Cardiac muscle cell (in vitro differentiated cells and primary cell): ENCODE data around the gene NEMP1. TPM values are rescaled to one million over a fixed set of nuclear protein-coding genes. Genes with fewer than 3 reads are reported as not detected.

Experiments used
- DNase-seq, 2 donors: peaks; one replicate each; pipeline versions ENCODE4 v3.0.0 to v3.0.0-alpha.2; 2010 to 2017; ENCODE audit warnings: low read depth in 1 of 2, low spot score in 1 of 2
- H3K27ac ChIP-seq: fragments of 200-600 bp; sonication (generic); 2 replicates; pipeline ENCODE4 v1.5.1; 2016
- H3K27me3 ChIP-seq: fragments of 200-600 bp; sonication (generic); 2 replicates; pipeline ENCODE4 v1.6.0; 2016; ENCODE audit warnings: control low read depth
- H3K36me3 ChIP-seq: fragments of 200-600 bp; sonication (generic); 2 replicates; pipeline ENCODE4 v1.5.1; 2016; ENCODE audit warnings: control low read depth
- H3K4me1 ChIP-seq: fragments of 200-600 bp; sonication (generic); 2 replicates; pipeline ENCODE4 v1.8.1; 2017; ENCODE audit warnings: low read depth, mild to moderate bottlenecking, mixed run types
- H3K4me3 ChIP-seq: fragments of 200-600 bp; sonication (generic); 2 replicates; pipeline ENCODE4 v1.5.1; 2016; ENCODE audit warnings: mild to moderate bottlenecking
- H3K9me3 ChIP-seq: fragments of 200-600 bp; sonication (generic); 2 replicates; pipeline ENCODE4 v1.5.1; 2017; ENCODE audit warnings: low read depth, mild to moderate bottlenecking, control low read depth
- polyA plus RNA-seq: library from polyadenylated mRNA; unstranded; fragments of >200 nt; fragmentation: Nextera tagmentation; extraction: Ambion mirVana; gene quantifications from 2 replicates; pipeline ENCODE4 v1.2.1, GENCODE V29; 2016
- total RNA-seq: library from RNA; depleted of rRNA; stranded (reverse); fragments of >200 nt; gene quantifications from 2 replicates; pipeline ENCODE4 v1.2.3, GENCODE V29; 2016
- TF ChIP-seq, protein P1 (sequence below): IDR thresholded peaks from 2 replicates; pipeline ENCODE4 v1.5.1; 2012; ENCODE audit warnings: low read depth, mild to moderate bottlenecking, low read length

Gene NEMP1
- total and polyA plus RNA-seq, 2 experiments from 2014 or later: 5.8 to 8.8 TPM

DNA sequence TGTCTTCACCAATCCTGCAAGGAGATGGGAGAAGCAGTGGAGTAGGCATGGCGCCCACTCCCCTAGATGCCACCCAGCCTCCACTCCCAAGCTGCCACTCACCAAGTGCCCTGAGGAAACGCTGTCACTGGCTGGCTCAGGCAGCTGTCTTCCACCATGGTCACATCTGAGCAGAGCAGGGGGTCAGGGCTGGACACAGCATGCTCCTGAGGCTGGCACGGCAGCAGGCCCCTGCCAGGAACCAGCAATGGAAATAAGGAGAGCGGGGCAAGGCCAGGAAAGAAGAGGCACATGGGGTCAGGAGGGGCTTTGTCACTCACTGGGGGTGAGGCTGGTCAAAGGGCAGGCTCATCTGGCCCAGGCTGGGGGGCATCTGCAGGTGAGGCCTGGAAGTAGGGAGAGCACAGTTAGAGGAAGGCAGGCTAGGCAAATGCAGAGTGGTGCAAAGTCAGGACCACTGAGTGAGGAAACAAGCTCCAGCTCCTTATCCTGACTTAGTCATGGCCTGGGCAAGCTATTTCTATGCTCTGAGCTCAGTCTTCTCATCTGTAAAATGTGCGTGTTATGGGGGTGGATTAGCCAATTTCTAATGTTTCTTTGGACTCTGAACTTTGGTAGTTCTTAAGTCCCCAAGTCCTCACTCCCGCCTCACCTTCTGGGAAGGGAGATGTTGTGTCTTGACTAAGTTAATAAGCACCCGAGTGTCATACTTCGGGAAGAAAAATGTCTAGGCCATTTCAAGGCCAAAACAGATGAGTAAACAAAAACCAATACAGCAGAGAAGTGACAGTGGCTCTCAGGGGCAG, 18.4 kb upstream of the NEMP1 start:
- peaks cover 7% of the 10 kb centered on the region for H3K4me1 ChIP-seq
- H3K36me3 ChIP-seq: peaks cover 9% of the 10 kb centered on the region
- no peak overlapping the region for H3K4me3 ChIP-seq
- no peaks in the 10 kb centered on the region for H3K9me3 ChIP-seq
- H3K27ac ChIP-seq: peak overlapping the region; percentile 16
- H3K27me3 ChIP-seq: no peaks in the 10 kb centered on the region
- no peak for DNase-seq
- TF ChIP-seq, protein P1, sequence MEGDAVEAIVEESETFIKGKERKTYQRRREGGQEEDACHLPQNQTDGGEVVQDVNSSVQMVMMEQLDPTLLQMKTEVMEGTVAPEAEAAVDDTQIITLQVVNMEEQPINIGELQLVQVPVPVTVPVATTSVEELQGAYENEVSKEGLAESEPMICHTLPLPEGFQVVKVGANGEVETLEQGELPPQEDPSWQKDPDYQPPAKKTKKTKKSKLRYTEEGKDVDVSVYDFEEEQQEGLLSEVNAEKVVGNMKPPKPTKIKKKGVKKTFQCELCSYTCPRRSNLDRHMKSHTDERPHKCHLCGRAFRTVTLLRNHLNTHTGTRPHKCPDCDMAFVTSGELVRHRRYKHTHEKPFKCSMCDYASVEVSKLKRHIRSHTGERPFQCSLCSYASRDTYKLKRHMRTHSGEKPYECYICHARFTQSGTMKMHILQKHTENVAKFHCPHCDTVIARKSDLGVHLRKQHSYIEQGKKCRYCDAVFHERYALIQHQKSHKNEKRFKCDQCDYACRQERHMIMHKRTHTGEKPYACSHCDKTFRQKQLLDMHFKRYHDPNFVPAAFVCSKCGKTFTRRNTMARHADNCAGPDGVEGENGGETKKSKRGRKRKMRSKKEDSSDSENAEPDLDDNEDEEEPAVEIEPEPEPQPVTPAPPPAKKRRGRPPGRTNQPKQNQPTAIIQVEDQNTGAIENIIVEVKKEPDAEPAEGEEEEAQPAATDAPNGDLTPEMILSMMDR: no peak

GRCh38 chr12:57096099-57096572, 17.5 kb upstream of the NEMP1 start:
- Histone ChIP-seq H3K36me3 (peaks cover 15% of the 10 kb centered on the region), H3K27ac (peak overlapping the region; percentile 16), H3K27me3 (no peaks in the 10 kb centered on the region), H3K4me1 (peaks cover 7% of the 10 kb centered on the region), H3K4me3 (no peak overlapping the region), H3K9me3 (no peaks in the 10 kb centered on the region)
- TF ChIP-seq, protein P1: no peak
- peak in 1 of 2 donors; percentile 41 for DNase-seq

DNA sequence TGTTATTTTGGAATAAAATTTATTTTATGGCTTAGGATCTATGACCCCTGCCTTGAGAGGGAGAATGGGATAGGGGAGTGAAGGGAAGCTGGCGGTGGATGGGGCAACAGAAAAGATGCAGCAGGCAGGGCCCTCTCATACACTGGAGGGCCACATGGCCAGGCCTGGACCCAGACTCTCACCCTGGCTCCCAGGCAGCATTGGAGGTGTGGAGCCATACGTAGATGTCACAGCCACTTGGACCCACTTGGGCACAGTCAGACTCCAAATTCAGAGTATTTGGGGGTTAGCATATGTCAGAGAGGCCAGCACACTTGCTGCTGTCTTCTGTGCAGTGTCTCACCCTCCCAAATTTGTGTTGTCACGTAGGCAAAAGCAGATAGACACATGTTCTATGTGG, 16.8 kb upstream of the NEMP1 start:
- Histone ChIP-seq H3K27ac (peak overlapping the region; percentile 62), H3K9me3 (no peaks in the 10 kb centered on the region), H3K27me3 (no peaks in the 10 kb centered on the region), H3K36me3 (peaks cover 15% of the 10 kb centered on the region), H3K4me1 (peaks cover 10% of the 10 kb centered on the region), H3K4me3 (no peak overlapping the region)
- DNase-seq: no peak
- TF ChIP-seq, protein P1: no peak

DNA sequence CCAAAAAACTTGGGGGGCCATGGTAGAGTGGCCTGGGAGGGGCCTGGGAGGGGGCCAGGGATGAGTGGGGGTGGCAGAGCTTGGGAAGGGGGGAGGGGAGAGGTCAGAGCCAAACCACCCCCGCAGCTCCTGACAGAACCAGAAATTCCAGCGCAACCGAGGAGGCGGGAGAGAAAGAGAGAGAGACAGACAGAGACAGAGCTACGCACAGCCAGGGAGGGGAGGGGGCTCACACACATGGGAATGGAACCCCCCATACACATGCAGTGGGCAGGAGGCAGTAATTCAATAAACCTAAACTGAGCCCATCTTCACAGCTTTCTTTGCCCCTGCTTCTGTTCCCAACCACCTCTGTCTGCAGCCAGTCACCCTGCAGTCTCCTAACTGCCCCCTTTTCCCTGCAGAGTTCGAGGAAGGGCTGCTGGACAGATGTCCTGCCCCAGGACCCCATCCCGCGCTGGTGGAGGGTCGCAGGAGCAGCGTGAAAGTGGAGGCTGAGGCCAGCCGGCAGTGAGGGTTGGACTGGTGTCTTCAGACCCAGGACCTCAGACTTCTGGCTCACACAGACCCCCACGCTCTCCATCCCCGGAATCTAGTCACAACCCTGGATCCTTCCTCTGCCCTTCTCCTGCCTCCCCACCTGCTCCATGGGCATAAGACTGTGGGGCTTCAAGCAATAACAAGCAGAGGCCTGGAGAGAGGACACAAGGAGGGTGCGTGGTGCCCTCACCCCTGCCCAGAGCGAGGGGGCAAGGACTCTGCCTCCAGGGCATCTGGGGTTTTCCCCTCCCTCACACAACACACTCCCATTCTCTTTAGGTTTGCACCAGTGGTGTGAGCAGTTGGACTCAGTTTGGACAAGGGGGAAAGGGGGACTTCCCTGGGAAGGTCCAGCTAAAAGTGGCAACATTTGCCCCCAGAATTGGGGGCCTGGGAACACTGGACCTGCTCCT, 15.9 kb upstream of the NEMP1 start:
- Histone ChIP-seq H3K4me1 (peaks cover 12% of the 10 kb centered on the region), H3K9me3 (no peaks in the 10 kb centered on the region), H3K27ac (peak overlapping the region; percentile 62), H3K4me3 (no peak overlapping the region), H3K36me3 (peaks cover 15% of the 10 kb centered on the region), H3K27me3 (no peaks in the 10 kb centered on the region)
- DNase-seq: no peak
- TF ChIP-seq, protein P1: no peak

DNA sequence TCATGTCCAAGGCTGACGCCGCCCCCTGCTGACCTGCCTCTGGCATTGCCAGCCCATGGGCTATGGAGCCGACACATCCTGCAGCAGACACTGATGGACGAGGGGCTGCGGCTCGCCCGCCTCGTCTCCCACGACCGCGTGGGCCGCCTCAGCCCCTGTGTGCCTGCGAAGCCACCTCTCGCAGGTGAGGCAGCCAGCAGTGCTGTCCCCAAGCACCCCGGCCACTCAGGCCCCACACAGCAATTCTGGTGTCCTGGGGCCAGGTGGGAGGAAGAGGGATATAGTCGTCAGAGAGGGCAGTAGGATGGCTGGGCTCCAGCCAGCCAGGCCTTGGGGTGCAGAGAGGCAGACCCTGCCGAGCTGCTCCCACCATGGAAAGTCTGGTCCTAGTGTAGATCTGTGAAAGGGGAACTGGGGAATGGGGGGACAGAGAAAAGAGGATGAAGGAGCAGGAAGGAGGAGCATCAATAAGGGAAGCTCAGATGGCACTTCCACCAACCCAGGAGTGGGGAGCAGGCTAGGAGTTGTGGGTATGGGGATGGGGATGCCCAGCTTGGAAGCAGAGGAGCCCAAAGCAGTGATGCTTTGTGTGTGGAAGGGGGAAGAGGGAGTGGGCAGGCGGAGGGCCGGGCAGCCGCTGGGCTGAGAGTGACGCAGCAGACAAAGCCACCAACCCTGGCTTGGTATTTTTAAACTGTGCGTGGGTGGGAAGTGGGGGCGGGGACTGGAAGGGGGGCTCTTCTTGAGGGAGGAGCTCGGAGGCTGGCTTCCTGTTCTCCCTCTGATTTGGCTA, 15.0 kb upstream of the NEMP1 start:
- H3K36me3 ChIP-seq: peaks cover 15% of the 10 kb centered on the region
- no peaks in the 10 kb centered on the region for H3K9me3 ChIP-seq
- TF ChIP-seq, protein P1: peak; percentile 59
- peak overlapping the region; percentile 62 for H3K27ac ChIP-seq
- H3K4me1 ChIP-seq: peaks cover 11% of the 10 kb centered on the region
- peak; percentile 70 to 93 for DNase-seq
- no peak overlapping the region for H3K4me3 ChIP-seq
- no peaks in the 10 kb centered on the region for H3K27me3 ChIP-seq
